Colon (tissue), 2 donors: ENCODE data around the gene NR2F1.

Experiments
- FAIRE-seq: peaks from 2 replicates; lab custom pipeline; 2012; peaks lifted over from hg19 to GRCh38; lab: Jason Lieb, UNC
- donor health status: control.
- donor health status: control.

The NR2F1 gene

GRCh38 chr5:93604644-93605515 lies 21.9 kb downstream of the NR2F1 start:
- FAIRE-seq: no peak

GRCh38 chr5:93606382-93606752 lies 23.3 kb downstream of the NR2F1 start:
- FAIRE-seq: no peak

- FAIRE-seq: no peak
Measured at GRCh38 chr5:93607367-93608258, 24.6 kb downstream of the NR2F1 start.

- FAIRE-seq: no peak
Measured at GRCh38 chr5:93608855-93609254, 25.8 kb downstream of the NR2F1 start.

- no peak for FAIRE-seq
Measured at GRCh38 chr5:93609762-93610161, 26.7 kb downstream of the NR2F1 start.

- no peak for FAIRE-seq
Measured at GRCh38 chr5:93610581-93611272, 27.7 kb downstream of the NR2F1 start.

- no peak for FAIRE-seq
Measured at GRCh38 chr5:93611273-93611975, 28.4 kb downstream of the NR2F1 start.

GRCh38 chr5:93611976-93612854 lies 29.2 kb downstream of the NR2F1 start:
- FAIRE-seq: no peak

- no peak for FAIRE-seq
Measured at GRCh38 chr5:93612855-93613243, 29.8 kb downstream of the NR2F1 start.

- no peak for FAIRE-seq
Measured at GRCh38 chr5:93616538-93617174, 33.6 kb downstream of the NR2F1 start.

- no peak for FAIRE-seq
Measured at GRCh38 chr5:93620487-93621326, 37.7 kb downstream of the NR2F1 start.

GRCh38 chr5:93621327-93621798 lies 38.3 kb downstream of the NR2F1 start:
- FAIRE-seq: no peak

GRCh38 chr5:93622240-93622885 lies 39.3 kb downstream of the NR2F1 start:
- FAIRE-seq: no peak

- FAIRE-seq: no peak
Measured at GRCh38 chr5:93623153-93623552, 40.1 kb downstream of the NR2F1 start.

GRCh38 chr5:93626801-93627200 lies 43.8 kb downstream of the NR2F1 start:
- FAIRE-seq: no peak

- FAIRE-seq: no peak
Measured at GRCh38 chr5:93632327-93632726, 49.3 kb downstream of the NR2F1 start.

GRCh38 chr5:93635991-93636390 lies 53.0 kb downstream of the NR2F1 start:
- FAIRE-seq: no peak

GRCh38 chr5:93636837-93637236 lies 53.8 kb downstream of the NR2F1 start:
- no peak for FAIRE-seq

GRCh38 chr5:93637697-93638096 lies 54.7 kb downstream of the NR2F1 start:
- no peak for FAIRE-seq
